NCI-H2081 treated with DMSO at 0.1 percent for 48 hours (cell line): Measurements from ENCODE around the gene ETFA.

Experiments
- DNase-seq: peaks from one replicate; lab custom pipeline; 2025; lab: John Stamatoyannopoulos, UW

ETFA gene

DNA sequence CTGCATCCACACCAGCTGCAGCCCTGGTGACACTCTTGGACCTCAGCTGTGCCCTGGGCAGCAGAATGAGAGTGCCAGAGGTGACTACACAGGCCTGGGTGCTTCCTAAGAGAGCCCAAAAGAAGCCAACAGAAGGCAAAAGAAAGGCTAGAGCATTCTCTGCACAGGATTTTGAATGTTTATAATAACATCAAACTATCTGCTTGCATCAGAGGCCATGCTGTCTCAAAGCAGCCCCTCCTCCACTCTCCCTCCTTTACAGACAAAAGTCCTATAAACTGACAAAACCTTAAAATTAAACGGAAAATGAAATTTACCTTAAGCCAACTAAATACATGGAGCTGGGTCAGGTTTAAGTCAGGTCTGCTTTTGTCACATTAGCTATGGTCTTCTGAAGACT lies 95.6 kb downstream of the ETFA start:
- no peak for DNase-seq

GRCh38 chr15:76209942-76210341 lies 101.3 kb downstream of the ETFA start:
- DNase-seq = no peak

DNA sequence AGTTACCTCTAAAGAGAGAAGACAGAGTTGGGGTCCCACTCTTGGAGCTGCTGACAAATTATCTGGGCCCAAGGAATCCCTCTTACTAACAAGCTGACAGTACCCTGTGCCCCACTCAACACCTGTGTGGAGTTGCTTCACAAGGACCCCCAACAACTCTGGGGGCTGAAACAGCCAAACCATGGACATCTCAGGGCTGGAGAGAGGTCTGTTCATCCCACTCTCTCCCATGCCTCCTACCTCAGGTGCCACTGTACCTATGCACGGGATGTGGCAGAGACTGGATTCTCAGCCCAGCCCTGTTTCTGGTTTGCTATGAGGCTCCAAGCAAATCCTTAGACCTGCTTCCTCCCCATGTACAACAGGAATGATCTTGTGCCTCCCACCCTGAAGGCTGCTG lies 101.7 kb downstream of the ETFA start:
- DNase-seq = no peak

DNA sequence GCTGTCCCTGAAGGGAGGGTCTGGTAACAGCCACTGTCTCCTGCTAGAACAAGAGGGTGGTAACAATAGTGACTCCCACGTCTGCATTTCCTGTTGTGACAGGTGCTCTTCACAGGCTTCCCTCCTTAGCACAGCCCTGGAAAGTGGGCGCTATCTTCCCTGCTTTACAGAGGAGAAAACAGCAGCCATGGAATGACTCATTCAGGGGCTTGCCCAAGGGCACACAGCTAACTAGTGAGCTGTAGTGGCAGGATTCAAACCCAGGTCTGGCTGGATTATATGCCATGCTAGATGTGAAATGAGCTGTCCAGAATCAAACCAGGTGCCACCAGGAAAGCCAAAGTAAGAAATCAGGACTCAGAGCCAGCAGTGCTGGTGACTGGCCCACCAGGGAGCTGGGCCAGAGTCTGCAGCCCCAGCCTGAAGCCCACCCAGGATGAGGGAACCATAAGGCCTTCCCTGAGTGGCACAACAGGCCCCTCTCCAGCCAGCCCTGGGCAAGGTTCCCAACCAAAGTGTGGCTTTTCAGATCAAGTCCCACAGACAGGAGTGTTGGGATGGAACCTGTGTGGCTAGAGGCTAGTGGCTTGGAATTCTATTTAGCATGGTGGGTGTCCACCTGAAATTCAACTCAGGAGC lies 102.4 kb downstream of the ETFA start:
- DNase-seq = no peak

DNA sequence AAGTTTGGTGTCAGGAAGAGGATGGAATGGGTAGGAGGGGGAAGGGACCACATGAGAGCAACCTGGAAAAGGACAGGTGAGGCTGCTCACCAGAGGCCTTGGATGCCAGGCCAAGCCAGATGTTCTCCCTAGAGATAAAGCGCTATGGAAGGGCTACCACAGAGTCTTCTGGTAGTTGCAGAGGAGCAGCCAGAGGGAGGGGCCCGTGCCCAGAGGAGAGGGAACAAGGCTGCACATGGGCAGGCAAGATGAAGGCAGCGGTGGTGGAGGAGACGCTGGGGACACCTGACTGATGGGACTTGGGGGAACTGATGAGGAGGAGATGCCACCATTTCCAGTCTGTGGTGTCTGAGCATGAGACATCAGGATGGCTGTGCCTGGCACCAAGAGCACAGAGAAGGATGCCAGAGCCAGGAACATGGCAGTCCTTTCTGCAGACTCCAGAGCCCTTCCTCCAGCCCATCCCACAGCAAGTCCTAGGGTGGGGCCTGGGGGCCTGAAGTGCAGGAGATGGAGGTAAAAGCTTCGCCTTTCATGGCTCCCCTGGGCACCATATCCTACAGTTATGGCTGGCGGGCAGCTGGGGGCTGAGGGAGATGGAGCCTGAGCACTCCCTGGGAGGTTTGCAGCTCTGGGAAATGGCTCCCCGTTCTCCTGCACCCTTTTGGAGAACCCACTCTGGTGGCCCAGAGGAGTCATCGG lies 103.0 kb downstream of the ETFA start:
- no peak for DNase-seq

DNA sequence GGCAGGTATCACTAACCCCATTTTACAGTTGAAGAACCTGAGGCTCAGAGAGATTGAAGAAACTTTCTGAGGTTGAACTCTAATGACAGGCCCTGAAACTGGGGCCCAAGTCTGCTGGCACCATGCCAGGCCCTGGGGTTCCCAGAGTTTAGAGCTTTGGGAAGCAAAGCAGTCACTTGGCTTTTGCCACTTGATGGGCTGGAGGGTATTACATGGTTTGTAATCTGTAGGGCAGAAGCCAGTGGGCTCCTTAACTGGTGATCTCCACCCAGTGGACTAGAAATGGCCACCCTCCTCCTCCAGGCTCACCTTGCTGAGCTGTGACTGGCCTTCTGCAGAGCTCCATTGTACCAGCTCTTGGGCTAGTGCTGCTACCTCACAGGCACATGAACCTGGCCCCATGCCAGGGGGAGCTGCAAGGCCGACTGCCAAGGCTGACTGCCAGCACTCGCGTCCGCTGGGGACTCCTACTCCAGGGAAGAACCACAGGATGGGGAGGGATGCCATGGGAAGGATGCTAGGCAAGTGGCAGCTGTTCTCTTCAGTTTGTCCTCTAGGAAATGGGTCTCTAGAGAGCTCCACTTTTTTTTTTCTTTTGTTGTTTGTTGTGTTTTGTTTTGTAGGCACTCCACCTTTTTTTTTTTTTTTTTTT lies 104.8 kb downstream of the ETFA start:
- peak; percentile 76 for DNase-seq

GRCh38 chr15:76204916-76205460 lies 106.3 kb downstream of the ETFA start:
- no peak for DNase-seq

GRCh38 chr15:76204109-76204845 lies 107.0 kb downstream of the ETFA start:
- DNase-seq = no peak

- no peak for DNase-seq
These were observed 107.7 kb downstream of the ETFA start for GRCh38 chr15:76203346-76204108.

GRCh38 chr15:76201536-76202255 lies 109.6 kb downstream of the ETFA start:
- DNase-seq = no peak

DNA sequence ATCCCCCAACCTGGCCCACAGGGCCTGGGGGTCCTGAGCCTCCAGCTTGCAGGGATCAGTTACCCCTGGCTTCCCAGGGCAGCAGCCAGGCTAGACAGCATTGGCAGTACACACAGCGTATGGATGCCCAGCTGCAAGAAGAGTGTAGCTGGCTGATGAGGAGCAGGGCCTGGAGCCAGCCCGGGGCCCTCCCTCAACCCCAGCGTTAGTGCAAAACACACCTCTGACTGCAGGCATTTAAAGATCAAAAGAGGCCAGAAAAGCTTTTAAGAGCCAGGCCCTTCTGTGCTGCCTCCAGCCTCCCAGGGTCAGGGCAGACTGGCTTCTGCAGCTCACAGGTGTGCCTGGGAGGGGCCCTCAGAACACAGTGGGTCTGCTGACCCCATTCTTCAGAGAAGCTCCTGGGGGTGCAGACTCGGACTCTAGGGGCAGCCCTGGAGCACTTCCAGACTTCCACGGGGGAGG lies 110.6 kb downstream of the ETFA start:
- DNase-seq = no peak

DNA sequence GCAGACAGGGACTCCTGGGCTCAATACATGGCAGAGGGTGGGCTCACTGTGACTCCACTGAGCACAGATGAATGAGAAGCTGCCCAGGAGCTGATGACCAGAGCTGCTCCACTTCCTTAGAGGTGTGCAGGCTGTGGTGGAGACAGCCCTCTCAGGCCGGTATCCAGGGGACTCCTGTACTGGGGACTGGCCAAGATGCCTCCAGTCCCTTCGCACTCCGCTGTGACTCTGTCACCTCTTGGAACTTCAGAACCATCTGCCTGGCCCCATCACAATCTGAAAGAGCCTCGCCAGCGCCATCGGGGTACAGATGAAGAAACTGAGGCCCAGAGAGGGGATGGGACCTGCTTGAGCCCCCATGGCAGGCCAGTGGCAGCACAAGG lies 111.2 kb downstream of the ETFA start:
- no peak for DNase-seq

DNA sequence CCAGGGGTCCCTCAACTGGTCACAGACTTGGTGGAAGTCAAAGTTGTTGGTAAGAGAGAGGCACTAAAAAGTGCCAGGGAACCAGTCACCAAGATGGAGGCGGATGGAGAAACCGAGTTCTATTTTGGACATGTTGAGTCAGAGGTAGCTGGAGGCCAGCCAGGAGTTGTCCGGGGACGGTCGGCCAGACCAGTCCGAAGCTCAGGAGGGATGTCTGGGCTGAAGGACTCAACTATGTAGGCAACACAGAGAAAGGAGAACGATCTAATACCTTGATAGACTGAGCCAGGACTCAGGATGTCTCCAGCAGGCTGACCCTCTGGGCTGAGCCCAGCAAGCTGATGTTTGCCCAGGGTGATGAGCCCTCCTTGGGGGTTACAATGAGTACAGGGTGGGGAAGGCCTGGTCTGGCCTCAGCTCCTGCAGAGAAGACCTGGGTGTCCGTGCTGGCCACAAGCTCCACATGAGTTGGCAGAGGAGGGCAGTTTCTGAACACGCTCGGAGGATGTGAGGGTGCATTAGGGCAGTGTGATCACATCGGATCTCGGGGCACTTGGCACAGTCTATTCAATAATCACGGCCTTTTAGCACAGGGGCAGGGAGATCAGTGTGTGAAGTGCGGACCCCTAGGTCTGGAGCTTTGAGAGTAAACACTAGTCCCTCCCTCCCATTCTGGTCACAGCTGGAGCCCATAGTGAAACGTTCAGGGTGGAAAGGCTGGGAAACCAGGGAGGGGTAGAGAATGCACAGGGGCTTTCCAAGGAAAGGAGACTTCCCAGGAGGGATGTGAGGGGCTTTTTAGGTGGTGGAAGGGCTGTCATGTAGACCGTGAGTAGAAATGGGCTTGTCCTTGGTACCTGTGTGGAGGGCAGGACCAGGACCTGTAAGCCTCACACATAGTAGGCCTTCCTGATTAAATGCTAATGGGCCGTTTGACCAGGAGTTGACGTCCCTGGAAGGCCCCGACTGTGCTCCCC lies 111.9 kb downstream of the ETFA start:
- DNase-seq = no peak

DNA sequence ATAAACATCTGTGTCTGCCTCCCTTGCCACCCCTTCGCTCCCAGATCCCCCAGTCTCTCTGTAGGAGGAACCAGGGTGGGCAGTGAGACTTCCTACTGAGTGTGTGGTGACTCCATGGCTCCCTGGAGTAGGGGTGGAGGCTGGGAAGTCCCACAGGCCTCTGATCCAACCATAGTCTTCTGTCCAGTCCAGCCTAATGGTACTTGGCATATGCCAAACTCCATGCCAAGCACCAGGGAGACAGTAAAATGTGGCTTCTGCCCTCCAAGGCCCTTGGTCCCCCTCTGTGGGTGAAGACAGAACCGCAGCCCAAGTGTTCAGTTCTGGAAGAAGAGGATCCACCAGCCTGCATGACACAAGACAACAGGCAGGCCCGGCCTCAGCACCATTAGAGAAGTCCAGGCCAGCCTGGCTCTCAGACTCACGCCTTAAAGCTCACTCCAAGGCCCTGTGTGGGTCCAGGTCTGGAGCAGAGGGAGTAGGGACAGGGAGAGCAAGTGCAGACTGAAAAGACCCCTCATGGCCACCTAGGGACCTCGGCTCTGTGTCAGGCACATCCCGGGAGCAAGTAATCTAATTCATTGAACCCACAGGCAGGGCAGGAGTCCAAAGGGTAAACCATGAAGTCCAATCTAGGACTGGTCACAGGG lies 112.7 kb downstream of the ETFA start:
- no peak for DNase-seq

- DNase-seq = no peak
These were observed 113.4 kb downstream of the ETFA start for GRCh38 chr15:76197703-76198455.

DNA sequence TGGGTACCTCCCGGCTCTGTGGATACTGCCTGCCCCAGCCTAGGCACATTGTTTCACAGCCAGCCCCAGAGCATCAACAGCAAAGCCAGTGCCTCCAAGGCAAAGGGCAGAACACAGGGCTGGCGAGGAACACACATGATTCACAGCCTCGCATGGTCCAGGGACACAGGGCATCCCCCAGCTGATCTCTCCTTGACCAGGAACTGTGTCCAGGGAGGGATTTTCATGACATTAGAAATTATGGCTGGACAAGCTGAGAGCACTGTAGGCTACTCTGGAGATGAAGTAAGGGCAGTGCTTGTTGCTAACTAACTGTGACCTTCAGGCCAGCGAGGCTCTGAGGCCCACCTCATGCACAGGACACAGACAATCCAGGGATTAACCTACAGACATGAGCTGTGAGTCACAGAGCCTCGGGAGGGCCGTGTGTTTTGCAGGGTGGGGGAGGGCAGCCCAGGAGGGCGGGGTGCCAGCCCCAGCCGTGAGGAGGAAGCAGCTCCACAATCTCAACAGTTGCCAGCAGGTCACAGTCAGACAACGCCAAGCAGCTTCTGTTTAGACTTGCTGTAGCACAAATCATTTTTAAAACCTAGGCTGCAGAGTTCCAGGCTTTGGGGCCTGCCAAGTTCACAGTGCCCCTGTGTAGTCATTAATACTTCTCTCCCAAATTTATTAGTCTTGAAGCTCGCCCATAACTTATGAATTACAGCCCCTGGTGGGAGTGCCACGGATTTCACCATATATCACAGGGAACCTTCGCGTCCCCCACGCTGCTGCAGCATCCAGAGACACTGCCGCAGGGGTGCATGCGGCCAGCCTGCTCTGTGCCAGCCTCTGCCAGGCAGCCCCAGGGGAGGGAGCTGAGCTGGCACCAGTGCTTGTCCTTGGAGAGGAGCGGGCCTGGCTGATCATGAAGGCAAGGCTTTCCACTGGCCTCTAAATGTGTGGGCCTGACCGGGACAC lies 114.7 kb downstream of the ETFA start:
- no peak for DNase-seq
